OCI-LY1 (cell line): Measurements from ENCODE around the gene EVPLL.
A peak's percentile ranks its signal among the peaks of the same experiment; 100 is the strongest.
"Not testable (repeated sequence)": the region's sequence is repeated elsewhere in the genome, so short reads cannot be mapped to it uniquely, and the experiment has no call there.

Experiments
- H2AFZ ChIP-seq: fragments of 200-600 bp; sonication (generic), shearing (Covaris generic); 2 replicates; pipeline ENCODE4 v1.6.0; 2014; ENCODE audit warnings: antibody characterized with exemption, mild to moderate bottlenecking, low read length
- H3F3A ChIP-seq: fragments of 200-600 bp; sonication (generic), shearing (Covaris generic); 2 replicates; pipeline ENCODE4 v1.6.0; 2014; ENCODE audit warnings: mild to moderate bottlenecking, antibody characterized with exemption, low read length, moderate library complexity; ENCODE audit not compliant: insufficient read depth
- H3K27ac ChIP-seq: fragments of 200-600 bp; sonication (generic); 2 replicates; pipeline ENCODE4 v1.5.1; 2014; ENCODE audit warnings: low read length, mixed run types, mild to moderate bottlenecking, low read depth; ENCODE audit not compliant: poor library complexity, severe bottlenecking
- H3K27me3 ChIP-seq: fragments of 200-600 bp; sonication (generic); 2 replicates; pipeline ENCODE4 v1.6.0; 2014; ENCODE audit warnings: antibody characterized with exemption, mild to moderate bottlenecking, low read length, moderate library complexity; ENCODE audit not compliant: insufficient read depth
- H3K36me3 ChIP-seq: fragments of 200-600 bp; sonication (generic); 2 replicates; pipeline ENCODE4 v1.6.1; 2014; ENCODE audit warnings: mild to moderate bottlenecking, antibody characterized with exemption, low read length, moderate library complexity, mixed read lengths; ENCODE audit not compliant: insufficient read depth
- H3K4me1 ChIP-seq: fragments of 200-600 bp; sonication (generic); 2 replicates; pipeline ENCODE4 v1.5.1; 2014; ENCODE audit warnings: mild to moderate bottlenecking, low read length, moderate library complexity; ENCODE audit not compliant: insufficient read depth, severe bottlenecking
- H3K4me2 ChIP-seq: fragments of 200-600 bp; sonication (generic), shearing (Covaris generic); 2 replicates; pipeline ENCODE4 v1.6.1; 2014; ENCODE audit warnings: low read length
- H3K4me3 ChIP-seq: fragments of 200-600 bp; sonication (generic); 2 replicates; pipeline ENCODE4 v1.5.1; 2014; ENCODE audit warnings: low read length, low read depth, mild to moderate bottlenecking, mixed read lengths; ENCODE audit not compliant: poor library complexity, severe bottlenecking
- H3K79me2 ChIP-seq: fragments of 200-600 bp; shearing (Covaris generic); 2 replicates; pipeline ENCODE4 v1.6.1; 2016; ENCODE audit warnings: mixed run types, low read length, mixed read lengths; ENCODE audit not compliant: insufficient read depth
- H3K9ac ChIP-seq: fragments of 200-600 bp; sonication (generic), shearing (Covaris generic); 2 replicates; pipeline ENCODE4 v1.6.1; 2014; ENCODE audit warnings: mild to moderate bottlenecking, low read length, mixed read lengths
- H3K9me2 ChIP-seq: fragments of 200-600 bp; sonication (generic), shearing (Covaris generic); 2 replicates; pipeline ENCODE4 v1.6.1; 2014; ENCODE audit warnings: low read depth, mild to moderate bottlenecking, low read length, mixed read lengths
- H3K9me3 ChIP-seq: fragments of 200-600 bp; shearing (Covaris generic); 2 replicates; pipeline ENCODE4 v1.6.1; 2014; ENCODE audit warnings: low read length, mixed read lengths
- H4K20me1 ChIP-seq: fragments of 200-600 bp; sonication (generic), shearing (Covaris generic); 2 replicates; pipeline ENCODE4 v1.6.0; 2016; ENCODE audit warnings: mild to moderate bottlenecking, low read length; ENCODE audit not compliant: insufficient read depth
- CTCF ChIP-seq: fragments of 200-600 bp; sonication (generic), shearing (Covaris generic); IDR thresholded peaks from 2 replicates; pipeline ENCODE4 v1.5.1; 2017; ENCODE audit warnings: mild to moderate bottlenecking, antibody characterized with exemption, low read length, moderate library complexity, mixed read lengths
- EZH2 ChIP-seq: fragments of 200-600 bp; sonication (generic), shearing (Covaris generic); IDR thresholded peaks from 2 replicates; pipeline ENCODE4 v1.8.0; 2017; ENCODE audit warnings: borderline replicate concordance, mixed run types, mild to moderate bottlenecking, antibody characterized with exemption, low read length, moderate library complexity, mixed read lengths

The EVPLL gene

GRCh38 chr17:18382441-18383078, 5.0 kb downstream of the EVPLL start:
- Histone ChIP-seq H3K36me3 (no peaks in the 10 kb centered on the region), H3K9me2 (no peaks in the 10 kb centered on the region)

GRCh38 chr17:18383079-18383481, 5.5 kb downstream of the EVPLL start:
- not testable (repeated sequence) for H2AFZ ChIP-seq, H3F3A ChIP-seq, H3K9me3 ChIP-seq, H3K4me3 ChIP-seq, H3K27ac ChIP-seq, H3K9me2 ChIP-seq, H3K27me3 ChIP-seq, H3K9ac ChIP-seq, H3K4me1 ChIP-seq, H3K36me3 ChIP-seq, H4K20me1 ChIP-seq, H3K79me2 ChIP-seq
- peak overlapping the region; percentile 47 for H3K4me2 ChIP-seq

More at GRCh38 chr17:18382441-18383078, 5.0 kb downstream of the EVPLL start:
- Histone ChIP-seq H3K4me3 (no peak overlapping the region), H4K20me1 (no peaks in the 10 kb centered on the region), H3K27ac (no peak overlapping the region), H3K79me2 (no peaks in the 10 kb centered on the region), H3K9me3 (no peaks in the 10 kb centered on the region), H3K9ac (no peak overlapping the region; the same call in 1 of the 2 replicates), H3K4me2 (peak overlapping the region; percentile 47), H3K4me1 (peaks cover 6% of the 10 kb centered on the region), H3K27me3 (no peaks in the 10 kb centered on the region; the same call in 1 of the 2 replicates), H2AFZ (no peak overlapping the region), H3F3A (no peaks in the 10 kb centered on the region)
- TF ChIP-seq EZH2 = no peak
- TF ChIP-seq CTCF = no peak

- not testable (repeated sequence) for H3K79me2 ChIP-seq, H4K20me1 ChIP-seq, H3K4me2 ChIP-seq, H3F3A ChIP-seq, H3K9me3 ChIP-seq, H3K36me3 ChIP-seq, H2AFZ ChIP-seq, H3K9me2 ChIP-seq, H3K27ac ChIP-seq, H3K4me1 ChIP-seq, H3K27me3 ChIP-seq, H3K4me3 ChIP-seq, H3K9ac ChIP-seq
Measured at GRCh38 chr17:18384271-18384670, 6.7 kb downstream of the EVPLL start.

GRCh38 chr17:18387583-18387982, 10.0 kb downstream of the EVPLL start:
- H2AFZ ChIP-seq, H3K9me2 ChIP-seq, H3K4me2 ChIP-seq, H3K9ac ChIP-seq, H3K27ac ChIP-seq, H3K36me3 ChIP-seq, H3K79me2 ChIP-seq, H3K4me3 ChIP-seq, H3F3A ChIP-seq, H3K9me3 ChIP-seq, H4K20me1 ChIP-seq, H3K4me1 ChIP-seq, H3K27me3 ChIP-seq: not testable (repeated sequence)

- H3K9ac ChIP-seq, H2AFZ ChIP-seq, H3K9me3 ChIP-seq, H3K4me2 ChIP-seq, H4K20me1 ChIP-seq, H3K9me2 ChIP-seq, H3K4me1 ChIP-seq, H3K27ac ChIP-seq, H3F3A ChIP-seq, H3K4me3 ChIP-seq, H3K36me3 ChIP-seq, H3K79me2 ChIP-seq, H3K27me3 ChIP-seq: not testable (repeated sequence)
Measured at GRCh38 chr17:18388266-18388665, 10.7 kb downstream of the EVPLL start.

GRCh38 chr17:18388728-18389127, 11.2 kb downstream of the EVPLL start:
- H2AFZ ChIP-seq, H3K9ac ChIP-seq, H4K20me1 ChIP-seq, H3F3A ChIP-seq, H3K36me3 ChIP-seq, H3K9me2 ChIP-seq, H3K4me2 ChIP-seq, H3K4me1 ChIP-seq, H3K4me3 ChIP-seq, H3K27ac ChIP-seq, H3K27me3 ChIP-seq, H3K79me2 ChIP-seq, H3K9me3 ChIP-seq: not testable (repeated sequence)
